ENCODE measurements around the gene GATA5. TPM values are rescaled to one million over a fixed set of nuclear protein-coding genes. Genes with fewer than 3 reads are reported as not detected.

Gene GATA5
- polyA plus RNA-seq, 1 experiment: not detected

- peaks cover 3% of the 10 kb centered on the region; the same call in 1 of the 2 replicates for H3K9me3 ChIP-seq (ENCODE audit: control insufficient read depth, insufficient read depth, low read length)
- H3K27ac ChIP-seq (ENCODE audit: low read depth, low read length): no peak overlapping the region
- ChIA-PET POLR2A (no interaction called here), CTCF (interaction anchor here (0.6 kb wide), 1 partner anchor 8 kb away, joined by 3 read pairs; no protein-coding TSS in a partner anchor)
- H3K27me3 ChIP-seq (ENCODE audit: control insufficient read depth, insufficient read depth, low read length): no peaks in the 10 kb centered on the region
- TF ChIP-seq CTCF (IDR thresholded peaks at IDR 0.05; ENCODE audit: low read depth, low read length): no peak
- H3K4me3 ChIP-seq (ENCODE audit: low read depth, low read length): no peak overlapping the region
- DNase-seq (ENCODE audit: low read depth, low spot score): no peak
Observed at GRCh38 chr20:62417981-62418708, 57.6 kb downstream of the GATA5 start.

GRCh38 chr20:62416651-62417637, 58.9 kb downstream of the GATA5 start:
- TF ChIP-seq CTCF (IDR thresholded peaks at IDR 0.05; ENCODE audit: low read depth, low read length): no peak
- CTCF ChIA-PET: no interaction called here
- H3K27me3 ChIP-seq (ENCODE audit: control insufficient read depth, insufficient read depth, low read length): no peaks in the 10 kb centered on the region
- no peak overlapping the region for H3K4me3 ChIP-seq (ENCODE audit: low read depth, low read length)
- DNase-seq (ENCODE audit: low read depth, low spot score): no peak
- H3K9me3 ChIP-seq (ENCODE audit: control insufficient read depth, insufficient read depth, low read length): peaks cover 3% of the 10 kb centered on the region; the same call in 1 of the 2 replicates
- H3K27ac ChIP-seq (ENCODE audit: low read depth, low read length): no peak overlapping the region
- POLR2A ChIA-PET: no interaction called here

GRCh38 chr20:62415354-62416111, 60.3 kb downstream of the GATA5 start:
- peaks cover 2% of the 10 kb centered on the region for H3K27me3 ChIP-seq (ENCODE audit: control insufficient read depth, insufficient read depth, low read length)
- ChIA-PET POLR2A (no interaction called here), CTCF (no interaction called here)
- H3K27ac ChIP-seq (ENCODE audit: low read depth, low read length): no peak overlapping the region
- no peaks in the 10 kb centered on the region; the same call in 1 of the 2 replicates for H3K9me3 ChIP-seq (ENCODE audit: control insufficient read depth, insufficient read depth, low read length)
- TF ChIP-seq CTCF (IDR thresholded peaks at IDR 0.05; ENCODE audit: low read depth, low read length): no peak
- DNase-seq (ENCODE audit: low read depth, low spot score): no peak
- H3K4me3 ChIP-seq (ENCODE audit: low read depth, low read length): no peak overlapping the region

- DNase-seq (ENCODE audit: low read depth, low spot score): no peak
- Histone ChIP-seq H3K4me3 (ENCODE audit: low read depth, low read length) (no peak overlapping the region), H3K9me3 (ENCODE audit: control insufficient read depth, insufficient read depth, low read length) (no peaks in the 10 kb centered on the region; the same call in 1 of the 2 replicates), H3K27ac (ENCODE audit: low read depth, low read length) (no peak overlapping the region), H3K27me3 (ENCODE audit: control insufficient read depth, insufficient read depth, low read length) (peaks cover 7% of the 10 kb centered on the region)
- POLR2A ChIA-PET: no interaction called here
- CTCF ChIA-PET: no interaction called here
- no peak for TF ChIP-seq CTCF (IDR thresholded peaks at IDR 0.05; ENCODE audit: low read depth, low read length)
Observed at GRCh38 chr20:62413896-62414481, 61.8 kb downstream of the GATA5 start.

Other genes with a start within 250 kb of the GATA5 start
- gene OSBPL2, start 237.5 kb downstream of the GATA5 start, polyA plus RNA-seq (2011; rRNA removed): 18.0 and 18.5 TPM in 2 replicates
- 58.5 and 80.7 TPM in 2 replicates for gene ADRM1, start 173.0 kb downstream of the GATA5 start, polyA plus RNA-seq (2011; rRNA removed)
- gene LAMA5, start 108.7 kb downstream of the GATA5 start, polyA plus RNA-seq (2011; rRNA removed): 1.9 and 3.8 TPM in 2 replicates
- 2,351 and 2,723 TPM in 2 replicates for gene RPS21, start 88.9 kb downstream of the GATA5 start, polyA plus RNA-seq (2011; rRNA removed)
- 3.8 and 4.9 TPM in 2 replicates for gene CABLES2, start 68.7 kb downstream of the GATA5 start, polyA plus RNA-seq (2011; rRNA removed)
- gene RBBP8NL, start 48.5 kb downstream of the GATA5 start, polyA plus RNA-seq (2011; rRNA removed): not detected in 2 replicates
- 0.09 and 0.14 TPM in 2 replicates for gene SLCO4A1, start 166.5 kb upstream of the GATA5 start, polyA plus RNA-seq (2011; rRNA removed)
- 0.09 and 0.12 TPM in 2 replicates for gene NTSR1, start 232.8 kb upstream of the GATA5 start, polyA plus RNA-seq (2011; rRNA removed)